HFF-Myc (cell line): ENCODE results near the gene SH3BP1.

Experiments used
- DNase-seq: peaks from one replicate; pipeline ENCODE4 v3.0.0-alpha.2; 2011; ENCODE audit warnings: low read depth; ENCODE audit errors: extremely low read depth
- H3K4me3 ChIP-seq: replicated peaks from 2 replicates; pipeline ENCODE4 v1.5.1; 2011; ENCODE audit warnings: low read depth, mild to moderate bottlenecking, control low read depth, low read length
- CTCF ChIP-seq: IDR thresholded peaks from 2 replicates; pipeline ENCODE4 v1.5.1; 2012; ENCODE audit warnings: mild to moderate bottlenecking, low read depth, low read length, control low read depth; ENCODE audit errors: missing control alignments

SH3BP1 gene

GRCh38 chr22:37617431-37617830 is 22.0 kb upstream of the SH3BP1 start:
- DNase-seq = no peak
- no peak for TF ChIP-seq CTCF
- no peak overlapping the region for H3K4me3 ChIP-seq

DNA sequence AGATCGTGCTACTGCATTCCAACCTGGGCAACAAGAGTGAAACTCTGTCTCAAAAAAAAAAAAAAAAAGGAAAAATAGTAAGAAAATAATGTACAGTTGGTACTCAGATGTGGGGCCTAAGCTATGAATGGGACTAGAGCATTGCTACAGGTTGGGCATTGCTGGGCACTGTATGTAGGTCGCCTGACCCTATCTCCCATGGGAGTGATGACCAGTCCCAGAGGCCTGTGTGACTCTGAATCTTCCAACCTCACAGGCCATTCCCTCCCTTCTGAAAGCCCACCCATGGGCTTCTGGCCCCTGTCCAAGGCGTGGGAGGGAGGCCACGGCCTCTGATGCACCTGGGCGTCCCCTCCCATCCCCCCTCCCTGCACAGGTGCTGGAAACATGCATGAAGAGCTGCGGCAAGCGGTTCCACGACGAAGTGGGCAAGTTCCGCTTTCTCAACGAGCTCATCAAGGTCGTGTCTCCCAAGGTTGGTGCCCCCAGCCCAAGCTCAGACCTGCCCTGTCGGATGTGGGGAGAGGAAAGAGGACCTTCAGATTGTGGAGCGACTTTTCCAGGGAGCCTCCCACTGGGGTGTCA is 21.3 kb upstream of the SH3BP1 start:
- no peak overlapping the region for H3K4me3 ChIP-seq
- TF ChIP-seq CTCF = no peak

DNA sequence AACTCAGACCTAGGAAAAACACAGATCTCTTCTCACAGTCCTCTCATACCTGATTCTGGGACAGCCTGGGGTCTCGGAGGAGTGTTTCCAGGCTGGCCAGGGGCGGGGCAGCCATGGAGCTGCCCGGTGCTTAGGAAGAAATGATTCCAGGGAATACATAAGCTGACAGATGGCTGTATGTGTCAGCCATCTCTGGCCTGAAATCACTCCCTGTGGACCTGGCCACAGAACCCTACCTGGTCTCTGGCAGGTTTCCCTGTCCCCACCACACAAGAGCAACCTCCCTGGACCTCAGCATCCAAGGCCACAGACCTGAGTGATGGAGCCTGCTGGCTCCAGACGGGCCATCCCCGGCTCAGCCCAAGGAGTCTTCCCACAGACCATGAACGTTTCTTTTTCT is 20.8 kb upstream of the SH3BP1 start:
- no peak for TF ChIP-seq CTCF
- H3K4me3 ChIP-seq = no peak overlapping the region
- DNase-seq = no peak

More for the DNA sequence above, 21.3 kb upstream of the SH3BP1 start:
- DNase-seq = no peak

GRCh38 chr22:37619991-37620390 is 19.5 kb upstream of the SH3BP1 start:
- H3K4me3 ChIP-seq = no peak overlapping the region
- no peak for DNase-seq
- TF ChIP-seq CTCF = no peak

GRCh38 chr22:37621352-37621860 is 18.1 kb upstream of the SH3BP1 start:
- DNase-seq = no peak
- H3K4me3 ChIP-seq = no peak overlapping the region
- TF ChIP-seq CTCF = no peak

- no peak for DNase-seq
- no peak overlapping the region for H3K4me3 ChIP-seq
- peak; percentile 82 for TF ChIP-seq CTCF
These were observed 16.1 kb upstream of the SH3BP1 start for GRCh38 chr22:37623075-37624016.
